22Rv1 (cell line): Measurements from ENCODE around the gene PCGF1.

Experiments used
- CTCF ChIP-seq: fragments of 450-650 bp; IDR thresholded peaks from 2 replicates; pipeline ENCODE4 v1.5.1; 2017; ENCODE audit warnings: mild to moderate bottlenecking
- ZFX ChIP-seq: fragments of 450-650 bp; IDR thresholded peaks from 2 replicates; pipeline ENCODE4 v1.6.1; 2017; ENCODE audit warnings: antibody characterized with exemption, borderline replicate concordance

GRCh38 chr2:74524005-74524404 is 16.5 kb upstream of the PCGF1 start:
- TF ChIP-seq CTCF (no peak), ZFX (no peak)
